GM21515 (cell line): ENCODE data around the gene TRABD2A.

ENCODE experiments used
- ATAC-seq: cut with Tn5 transposase; IDR thresholded peaks from one replicate; pipeline ENCODE4 v1.9.1; 2021; ENCODE audit not compliant: unreplicated experiment

TRABD2A gene

DNA sequence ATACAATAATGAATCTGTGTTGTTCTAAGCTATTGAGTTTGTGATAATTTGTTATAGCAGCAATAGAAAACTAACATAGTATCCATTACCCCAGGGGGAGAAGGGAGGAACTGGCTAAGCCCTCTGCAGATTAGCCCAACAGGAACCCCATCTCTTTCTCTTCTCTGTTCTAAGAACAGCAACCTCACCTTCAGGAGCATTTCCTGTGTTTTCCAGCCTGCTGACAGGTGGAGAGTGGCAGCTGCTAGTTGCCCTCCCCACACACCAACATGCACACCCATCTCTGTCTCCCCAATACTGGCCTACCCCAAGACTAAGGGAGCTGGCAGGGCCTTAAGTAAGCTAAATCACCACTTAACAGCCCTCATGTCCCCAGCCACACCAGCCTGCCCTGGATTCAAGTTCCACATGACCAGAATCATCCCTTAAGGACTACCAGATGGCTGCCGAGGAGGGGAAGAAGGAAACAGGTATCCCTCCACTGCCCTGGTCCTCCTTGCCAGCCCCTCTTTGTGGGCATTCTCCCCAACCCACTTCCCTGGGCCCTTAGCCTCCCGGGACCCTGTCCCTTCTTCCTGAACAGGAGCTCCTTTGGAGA lies 52.8 kb downstream of the TRABD2A start:
- no peak for ATAC-seq

DNA sequence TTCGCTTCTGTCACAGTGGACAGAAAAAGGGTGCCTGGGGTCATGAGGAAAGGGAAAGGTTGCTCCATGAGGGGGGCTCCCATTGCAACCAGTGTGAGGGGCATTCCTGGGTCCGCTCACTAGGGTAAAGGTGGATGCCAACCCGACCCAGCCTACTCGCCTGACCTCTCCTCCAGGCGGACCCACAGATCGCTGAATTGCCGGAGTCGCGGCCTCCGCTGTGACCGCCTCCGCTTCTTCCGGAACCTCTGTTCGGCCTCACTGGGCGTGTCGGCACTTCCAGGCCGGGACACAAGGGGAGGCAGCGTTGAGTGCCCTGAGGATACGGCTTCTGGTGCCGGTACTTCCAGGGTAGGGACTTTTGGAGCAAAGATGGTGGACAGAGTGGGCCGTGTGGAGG lies 57.1 kb downstream of the TRABD2A start:
- no peak for ATAC-seq

DNA sequence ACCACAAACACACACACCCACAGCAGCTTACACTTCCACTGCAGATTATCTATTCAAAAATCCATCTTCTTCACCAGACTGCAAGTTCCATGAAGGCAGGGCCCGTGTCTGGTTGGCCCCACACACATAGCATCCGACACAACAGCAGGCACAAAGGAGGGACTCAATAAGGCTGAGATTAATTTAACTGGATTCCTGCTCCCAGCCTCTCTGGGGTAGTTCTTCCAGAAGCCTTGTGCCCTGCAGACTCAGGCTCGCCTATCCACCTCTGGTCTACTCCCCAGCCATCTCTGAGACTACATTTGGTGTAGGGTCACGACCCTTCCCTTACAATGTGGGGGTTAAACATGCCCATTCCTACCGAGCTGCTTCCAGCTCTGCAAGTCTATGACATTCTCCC lies 57.7 kb downstream of the TRABD2A start:
- ATAC-seq, result no peak

DNA sequence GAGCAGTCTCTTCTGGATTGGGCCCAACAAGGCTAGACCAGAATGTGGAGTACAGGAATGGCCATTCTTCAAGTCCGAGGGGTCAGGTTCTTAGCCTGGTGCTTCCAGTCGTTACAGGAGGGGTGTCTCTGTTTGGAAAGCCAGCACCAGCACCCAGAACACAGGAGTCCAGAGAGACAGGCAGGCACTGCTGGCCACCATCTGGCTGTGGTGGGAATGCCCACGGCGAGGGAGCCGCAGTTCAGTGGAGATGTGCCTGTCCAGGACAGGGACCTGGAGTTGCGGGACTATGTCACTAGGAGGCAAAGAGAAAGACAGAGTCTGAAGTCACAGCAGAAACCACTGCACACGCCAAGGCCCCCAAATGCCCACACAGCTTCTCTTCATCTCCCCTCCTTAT lies 59.1 kb downstream of the TRABD2A start:
- no peak for ATAC-seq

- peak; percentile 91 for ATAC-seq
Measured at GRCh38 chr2:84817239-84817655, 63.6 kb downstream of the TRABD2A start.

DNA sequence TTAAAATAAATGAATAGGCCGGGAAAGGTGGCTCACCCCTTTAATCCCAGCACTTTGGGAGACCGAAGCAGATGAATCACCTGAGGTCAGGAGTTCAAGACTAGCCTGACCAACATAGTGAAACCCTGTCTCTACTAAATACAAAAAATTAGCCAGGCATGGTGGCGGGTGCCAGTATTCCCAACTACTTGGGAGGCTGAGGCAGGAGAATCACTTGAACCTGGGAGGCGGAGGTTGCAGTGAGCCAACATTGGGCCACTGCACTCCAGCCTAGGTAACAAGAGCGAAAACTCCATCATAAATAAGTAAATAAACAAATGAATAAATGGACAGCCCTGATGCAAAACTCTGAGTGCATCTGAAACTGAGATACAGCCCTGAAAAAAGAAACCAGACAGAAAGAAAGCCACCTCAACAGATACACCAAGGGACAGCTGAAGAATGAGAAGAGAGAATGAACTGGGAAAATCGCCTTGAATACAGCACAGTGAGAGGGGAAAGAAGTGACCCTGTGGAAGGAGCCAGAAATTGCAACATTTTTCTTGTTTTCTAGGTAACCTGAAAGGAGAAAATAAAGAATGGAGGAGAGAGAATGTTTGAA lies 64.4 kb downstream of the TRABD2A start:
- ATAC-seq, result peak; percentile 75

DNA sequence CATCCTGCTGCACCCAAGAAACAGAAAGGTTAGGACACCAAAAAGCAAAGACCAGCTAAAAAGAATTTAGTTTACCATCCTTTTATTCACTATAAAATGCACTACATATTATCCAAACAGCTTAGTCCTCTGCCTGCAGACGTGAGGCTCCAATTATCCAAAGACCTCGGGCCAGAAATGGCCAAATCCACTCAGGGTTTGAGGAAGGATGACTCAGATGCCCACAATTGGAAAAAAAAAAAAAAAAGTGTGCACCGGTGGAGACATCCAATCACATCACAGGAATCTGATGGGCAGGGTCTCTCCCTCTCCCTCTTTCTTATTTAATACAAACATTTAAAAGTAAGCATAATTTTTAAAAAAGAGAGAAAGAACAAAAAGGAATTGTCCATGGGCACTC lies 65.7 kb downstream of the TRABD2A start:
- ATAC-seq, result no peak

GRCh38 chr2:84811839-84812431 lies 68.9 kb downstream of the TRABD2A start:
- ATAC-seq, result no peak

DNA sequence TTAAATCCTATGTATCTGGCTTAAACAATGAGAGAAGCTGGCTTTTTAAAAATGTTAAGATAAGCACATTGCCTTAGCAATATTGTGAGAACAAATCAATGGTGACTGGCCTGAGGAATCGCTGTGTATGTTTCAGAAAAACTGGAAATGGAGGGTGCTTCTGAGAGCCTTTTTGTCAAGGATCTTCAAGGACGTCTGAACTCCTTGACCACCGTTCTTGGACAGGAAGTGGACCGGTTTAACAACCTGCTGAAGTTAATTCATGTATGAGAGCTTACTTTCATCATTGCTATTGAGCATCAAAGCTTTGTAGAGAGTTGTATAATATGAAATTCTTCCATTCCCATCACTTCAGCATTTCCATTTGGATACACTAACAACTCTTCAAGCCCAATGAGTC lies 72.6 kb downstream of the TRABD2A start:
- ATAC-seq, result no peak

DNA sequence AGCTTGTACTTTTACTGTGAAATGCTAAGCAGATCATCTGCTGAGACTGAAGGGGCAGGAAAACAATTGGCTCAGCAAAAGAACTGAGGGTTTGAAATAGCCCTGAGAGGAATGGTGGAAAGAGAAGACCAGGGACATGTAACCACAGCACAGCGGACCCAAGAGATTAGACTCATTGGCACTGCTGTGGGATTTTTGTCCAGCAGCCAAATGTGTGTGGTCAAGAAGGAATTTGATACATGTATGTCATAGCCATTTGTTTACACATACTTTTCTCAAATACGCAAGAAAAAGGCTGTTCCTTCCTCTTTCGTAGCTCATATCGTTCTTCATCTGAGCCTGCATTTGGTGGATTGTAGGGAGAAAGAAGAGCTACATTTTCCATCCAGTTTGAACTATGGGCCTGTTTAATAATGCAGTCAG lies 73.8 kb downstream of the TRABD2A start:
- ATAC-seq, result no peak

- ATAC-seq, result no peak
Measured at GRCh38 chr2:84805250-84805958, 75.5 kb downstream of the TRABD2A start.

GRCh38 chr2:84801811-84802210 lies 79.1 kb downstream of the TRABD2A start:
- no peak for ATAC-seq

GRCh38 chr2:84800194-84800805 lies 80.6 kb downstream of the TRABD2A start:
- peak; percentile 86 for ATAC-seq

GRCh38 chr2:84799772-84800171 lies 81.1 kb downstream of the TRABD2A start:
- ATAC-seq, result peak; percentile 10

DNA sequence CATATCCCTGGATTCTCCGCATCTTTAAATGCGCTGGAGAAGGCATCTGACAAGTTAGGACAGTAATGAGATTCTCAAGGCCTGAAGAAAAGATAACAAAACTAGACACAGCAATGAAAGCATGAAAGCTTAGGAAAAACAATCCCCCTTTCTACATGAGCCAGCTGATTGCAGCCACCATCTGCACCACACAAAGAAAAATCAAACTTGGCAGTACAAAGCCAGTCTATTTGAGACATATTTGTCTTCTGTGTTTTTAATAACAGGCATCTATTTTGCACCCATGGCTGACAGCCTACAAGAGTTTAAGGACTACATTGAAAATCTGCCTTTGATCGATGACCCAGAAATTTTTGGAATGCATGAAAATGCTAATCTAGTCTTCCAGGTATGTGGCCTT lies 83.6 kb downstream of the TRABD2A start:
- ATAC-seq, result no peak

DNA sequence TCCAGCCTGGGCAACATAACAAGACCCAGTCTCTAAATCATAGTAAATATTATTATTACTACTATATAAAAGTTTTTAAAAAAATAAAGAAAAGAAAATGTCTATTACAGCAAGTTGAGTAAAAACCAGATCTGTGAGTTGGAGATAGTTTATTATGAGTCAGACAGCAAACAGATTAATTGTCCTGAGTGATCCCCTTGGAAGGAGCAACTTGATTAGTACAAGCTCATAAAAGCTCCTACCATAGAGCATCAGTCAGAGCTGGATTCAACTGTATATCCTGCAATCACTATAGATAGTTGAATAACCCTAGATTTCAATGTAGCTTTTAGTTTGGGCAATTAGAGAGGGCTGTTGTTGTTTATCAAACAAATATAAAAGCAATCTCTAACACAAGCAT lies 84.1 kb downstream of the TRABD2A start:
- no peak for ATAC-seq

DNA sequence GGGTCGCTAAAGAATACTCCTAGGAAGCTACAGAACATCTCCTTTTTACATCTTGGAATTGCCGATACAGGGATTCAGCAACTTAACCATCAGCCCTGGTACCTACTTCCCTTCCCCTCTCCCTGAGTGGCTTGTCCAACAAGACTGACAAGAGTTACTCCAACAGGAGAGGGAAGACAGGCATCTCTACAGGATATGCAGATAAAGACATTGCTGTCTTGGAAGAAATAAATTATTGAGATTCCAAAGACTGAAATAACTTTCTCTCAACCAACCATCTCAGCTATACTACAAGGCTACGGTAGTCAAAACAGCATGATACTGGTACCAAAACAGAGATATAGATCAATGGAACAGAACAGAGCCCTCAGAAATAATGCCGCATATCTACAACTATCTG lies 87.2 kb downstream of the TRABD2A start:
- no peak for ATAC-seq

DNA sequence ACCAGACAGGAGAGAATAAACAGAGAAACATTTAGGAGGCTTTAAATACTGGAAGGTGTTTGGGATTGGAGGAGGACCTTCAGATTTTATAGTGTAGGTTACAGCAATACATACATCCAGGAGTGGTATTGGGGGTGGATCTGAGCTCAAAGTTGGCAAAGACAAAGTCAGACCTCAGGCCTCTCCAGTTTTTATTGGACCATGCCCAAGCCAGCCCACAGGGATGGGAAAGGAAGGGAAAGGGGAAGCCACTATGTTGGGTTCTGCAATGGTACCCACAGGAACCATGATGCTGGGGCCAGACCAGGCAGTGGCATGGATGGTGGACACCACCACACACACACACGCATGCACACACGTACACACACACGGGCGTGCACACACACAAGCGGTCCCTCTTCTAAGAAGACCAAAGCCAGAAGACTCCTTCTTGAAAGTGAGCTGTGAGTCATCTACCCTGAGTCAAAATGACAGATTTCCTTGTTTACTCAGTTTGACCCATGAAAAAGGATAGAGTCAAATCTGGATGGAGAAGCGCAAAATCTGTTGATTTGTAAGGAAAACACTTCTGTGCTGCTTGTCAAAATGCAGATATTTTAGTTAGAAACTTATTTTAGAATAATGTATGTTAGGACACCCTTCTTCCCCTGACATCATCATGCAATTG lies 87.9 kb downstream of the TRABD2A start:
- no peak for ATAC-seq

GRCh38 chr2:84788498-84788897 lies 92.4 kb downstream of the TRABD2A start:
- ATAC-seq, result no peak

DNA sequence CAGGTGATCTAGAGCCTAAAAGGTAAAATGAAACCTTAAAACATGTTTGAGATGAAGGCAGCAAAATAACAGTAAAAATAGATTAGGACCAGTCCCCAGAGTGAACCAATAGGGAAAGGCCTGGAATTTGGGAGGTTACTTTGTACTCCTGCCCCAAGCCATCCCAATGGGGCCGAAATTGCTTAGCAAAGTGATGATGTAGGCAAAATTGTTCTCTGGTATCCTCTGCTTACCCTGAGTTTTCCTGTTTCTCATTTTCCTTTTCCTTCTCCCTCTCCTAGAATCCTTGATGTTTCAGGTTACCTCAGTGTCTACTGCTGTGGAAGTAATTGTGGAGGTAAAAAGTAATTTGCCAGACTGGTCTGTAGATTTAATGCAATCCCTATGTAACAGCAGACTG lies 92.9 kb downstream of the TRABD2A start:
- ATAC-seq, result no peak

DNA sequence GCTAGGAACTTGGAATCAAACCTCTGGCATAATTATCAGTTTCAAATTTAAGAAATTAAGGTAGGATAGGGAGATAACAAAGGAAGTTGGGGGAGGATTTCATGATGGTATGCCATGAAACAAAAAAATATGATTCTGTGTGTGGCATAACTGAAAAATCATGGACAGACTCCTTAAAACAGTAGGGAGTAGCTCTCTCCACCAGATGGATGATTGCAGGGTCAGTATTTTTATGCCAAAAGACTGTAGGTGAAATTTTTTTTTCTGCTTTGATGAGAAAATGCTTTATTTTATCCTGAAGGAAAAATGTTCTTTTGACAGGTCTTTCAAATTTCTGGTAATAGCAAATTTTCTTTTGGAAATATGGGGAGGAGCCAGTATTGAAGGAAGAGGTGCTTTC lies 94.3 kb downstream of the TRABD2A start:
- no peak for ATAC-seq
